ENCODE results near the gene CD7. TPM values are rescaled to one million over a fixed set of nuclear protein-coding genes. Genes with fewer than 3 reads are reported as not detected.

The CD7 gene
- total and polyA plus RNA-seq, 9 of the 15 experiments (the other 6 are each of a cell fraction or from before 2014, with no cell fraction given): 0.21 to 0.35 TPM; not detected in 7

DNA sequence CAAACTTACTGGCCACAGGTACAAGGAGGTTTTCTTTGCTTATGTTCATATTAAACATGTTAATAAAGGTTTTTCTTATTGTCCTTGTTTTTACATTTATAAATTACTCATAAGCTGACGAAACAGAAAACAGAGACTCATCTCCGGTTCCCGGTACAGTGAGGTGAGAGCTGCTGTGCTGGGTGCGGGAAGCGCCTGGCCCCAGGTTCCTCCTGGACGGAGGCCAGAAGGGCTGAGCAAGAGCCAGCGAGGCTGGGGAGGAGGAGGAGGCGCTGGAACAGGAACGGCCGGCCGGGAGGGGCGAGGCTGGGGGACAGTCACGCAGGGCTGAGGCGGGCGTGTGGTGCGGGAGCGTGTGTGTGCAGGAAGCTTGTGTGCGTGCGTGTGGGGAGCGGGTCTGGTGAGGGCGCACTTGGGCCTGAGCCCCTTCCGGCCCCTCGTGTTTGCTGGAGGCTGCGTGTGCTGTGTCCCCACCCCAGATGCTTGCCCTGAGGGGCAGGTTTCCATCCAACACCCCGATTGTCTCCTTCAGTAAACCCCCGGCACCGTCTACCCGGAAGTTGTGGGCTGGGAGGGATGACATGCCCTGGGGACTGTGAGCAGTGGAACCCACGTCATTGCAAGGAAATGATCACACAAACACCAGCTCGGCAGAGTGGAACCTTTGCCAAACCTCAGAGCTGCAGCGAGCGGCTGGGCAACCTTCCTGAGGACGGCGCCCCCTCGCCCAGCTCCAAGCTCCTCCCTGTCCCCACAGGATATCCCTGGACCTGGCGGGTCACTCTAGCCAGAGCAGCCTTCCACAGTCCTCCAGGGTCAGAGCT, 19.5 kb downstream of the CD7 start (continued):
- TF ChIP-seq, protein P1, sequence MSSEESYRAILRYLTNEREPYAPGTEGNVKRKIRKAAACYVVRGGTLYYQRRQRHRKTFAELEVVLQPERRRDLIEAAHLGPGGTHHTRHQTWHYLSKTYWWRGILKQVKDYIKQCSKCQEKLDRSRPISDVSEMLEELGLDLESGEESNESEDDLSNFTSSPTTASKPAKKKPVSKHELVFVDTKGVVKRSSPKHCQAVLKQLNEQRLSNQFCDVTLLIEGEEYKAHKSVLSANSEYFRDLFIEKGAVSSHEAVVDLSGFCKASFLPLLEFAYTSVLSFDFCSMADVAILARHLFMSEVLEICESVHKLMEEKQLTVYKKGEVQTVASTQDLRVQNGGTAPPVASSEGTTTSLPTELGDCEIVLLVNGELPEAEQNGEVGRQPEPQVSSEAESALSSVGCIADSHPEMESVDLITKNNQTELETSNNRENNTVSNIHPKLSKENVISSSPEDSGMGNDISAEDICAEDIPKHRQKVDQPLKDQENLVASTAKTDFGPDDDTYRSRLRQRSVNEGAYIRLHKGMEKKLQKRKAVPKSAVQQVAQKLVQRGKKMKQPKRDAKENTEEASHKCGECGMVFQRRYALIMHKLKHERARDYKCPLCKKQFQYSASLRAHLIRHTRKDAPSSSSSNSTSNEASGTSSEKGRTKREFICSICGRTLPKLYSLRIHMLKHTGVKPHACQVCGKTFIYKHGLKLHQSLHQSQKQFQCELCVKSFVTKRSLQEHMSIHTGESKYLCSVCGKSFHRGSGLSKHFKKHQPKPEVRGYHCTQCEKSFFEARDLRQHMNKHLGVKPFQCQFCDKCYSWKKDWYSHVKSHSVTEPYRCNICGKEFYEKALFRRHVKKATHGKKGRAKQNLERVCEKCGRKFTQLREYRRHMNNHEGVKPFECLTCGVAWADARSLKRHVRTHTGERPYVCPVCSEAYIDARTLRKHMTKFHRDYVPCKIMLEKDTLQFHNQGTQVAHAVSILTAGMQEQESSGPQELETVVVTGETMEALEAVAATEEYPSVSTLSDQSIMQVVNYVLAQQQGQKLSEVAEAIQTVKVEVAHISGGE (CRISPR knock-in tag; IDR thresholded peaks at IDR 0.05): peak in 2 of 3 experiments; percentile 67 to 90; a peak in 3 of 6 replicates
- TF ChIP-seq POLR2G (IDR thresholded peaks at IDR 0.05; ENCODE audit: low read depth, low read length) (peak; percentile 84), ZNF134 (CRISPR knock-in tag; conservative IDR thresholded peaks at IDR 0.05) (0 out of 2 replicates have a peak, but pooled peaks have one; percentile 34), BRF1 (IDR thresholded peaks at IDR 0.05; ENCODE audit: borderline replicate concordance, extremely low read depth, insufficient read length) (no peak), GATAD2A (IDR thresholded peaks at IDR 0.05) (peak; percentile 75; the same call in 1 of the 2 replicates), ELF2 (CRISPR knock-in tag; IDR thresholded peaks at IDR 0.05) (peak; percentile 78; the same call in 1 of the 2 replicates), TCF3 (CRISPR knock-in tag; IDR thresholded peaks at IDR 0.05) (0 out of 2 replicates have a peak, but pooled peaks have one; percentile 20), MAZ (CRISPR knock-in tag; conservative IDR thresholded peaks at IDR 0.05 in 1 of 2, IDR thresholded peaks at IDR 0.05 in 1 of 2) (peak; percentile 76 to 84), CREM (IDR thresholded peaks at IDR 0.05; ENCODE audit: low read depth) (peak; percentile 54), SP1 (CRISPR knock-in tag; IDR thresholded peaks at IDR 0.05) (peak; percentile 45; the same call in 1 of the 2 replicates), EP400 (IDR thresholded peaks at IDR 0.05) (peak; percentile 71), HIVEP1 (CRISPR knock-in tag; IDR thresholded peaks at IDR 0.05) (no peak), FOXK2 (conservative IDR thresholded peaks at IDR 0.05 in 1 of 2, IDR thresholded peaks at IDR 0.05 in 1 of 2; ENCODE audit: low read depth in 2 of 2) (peak; percentile 60 to 61; a peak in 2 of 4 replicates), NFIC (IDR thresholded peaks at IDR 0.05) (peak; percentile 98), ZNF263 (CRISPR knock-in tag; IDR thresholded peaks at IDR 0.05; ENCODE audit: borderline replicate concordance) (peak; percentile 84; the same call in 1 of the 2 replicates), CTBP1 (IDR thresholded peaks at IDR 0.05; ENCODE audit: borderline replicate concordance) (peak; percentile 70; the same call in 1 of the 2 replicates), GABPB1 (CRISPR knock-in tag; IDR thresholded peaks at IDR 0.05) (peak; percentile 88)
- TF ChIP-seq, protein P2, sequence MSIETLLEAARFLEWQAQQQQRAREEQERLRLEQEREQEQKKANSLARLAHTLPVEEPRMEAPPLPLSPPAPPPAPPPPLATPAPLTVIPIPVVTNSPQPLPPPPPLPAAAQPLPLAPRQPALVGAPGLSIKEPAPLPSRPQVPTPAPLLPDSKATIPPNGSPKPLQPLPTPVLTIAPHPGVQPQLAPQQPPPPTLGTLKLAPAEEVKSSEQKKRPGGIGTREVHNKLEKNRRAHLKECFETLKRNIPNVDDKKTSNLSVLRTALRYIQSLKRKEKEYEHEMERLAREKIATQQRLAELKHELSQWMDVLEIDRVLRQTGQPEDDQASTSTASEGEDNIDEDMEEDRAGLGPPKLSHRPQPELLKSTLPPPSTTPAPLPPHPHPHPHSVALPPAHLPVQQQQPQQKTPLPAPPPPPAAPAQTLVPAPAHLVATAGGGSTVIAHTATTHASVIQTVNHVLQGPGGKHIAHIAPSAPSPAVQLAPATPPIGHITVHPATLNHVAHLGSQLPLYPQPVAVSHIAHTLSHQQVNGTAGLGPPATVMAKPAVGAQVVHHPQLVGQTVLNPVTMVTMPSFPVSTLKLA (conservative IDR thresholded peaks at IDR 0.05): peak in 1 of 2 experiments; percentile 69; a peak in 2 of 4 replicates
- TF ChIP-seq, protein P3, sequence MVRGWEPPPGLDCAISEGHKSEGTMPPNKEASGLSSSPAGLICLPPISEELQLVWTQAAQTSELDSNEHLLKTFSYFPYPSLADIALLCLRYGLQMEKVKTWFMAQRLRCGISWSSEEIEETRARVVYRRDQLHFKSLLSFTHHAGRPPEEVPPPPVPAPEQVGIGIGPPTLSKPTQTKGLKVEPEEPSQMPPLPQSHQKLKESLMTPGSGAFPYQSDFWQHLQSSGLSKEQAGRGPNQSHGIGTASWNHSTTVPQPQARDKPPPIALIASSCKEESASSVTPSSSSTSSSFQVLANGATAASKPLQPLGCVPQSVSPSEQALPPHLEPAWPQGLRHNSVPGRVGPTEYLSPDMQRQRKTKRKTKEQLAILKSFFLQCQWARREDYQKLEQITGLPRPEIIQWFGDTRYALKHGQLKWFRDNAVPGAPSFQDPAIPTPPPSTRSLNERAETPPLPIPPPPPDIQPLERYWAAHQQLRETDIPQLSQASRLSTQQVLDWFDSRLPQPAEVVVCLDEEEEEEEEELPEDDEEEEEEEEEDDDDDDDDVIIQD (CRISPR knock-in tag; IDR thresholded peaks at IDR 0.05): no peak

Data from K562 (cell line).